GM10248 (cell line): ENCODE results near the gene SLC26A9.

ENCODE experiments used
- CTCF ChIA-PET: fragments of 300-600 bp; sonication (Branson Sonifier 250); formaldehyde crosslinking; extraction: SDS; loops from one replicate; lab custom pipeline; 2021; ENCODE audit warnings: antibody characterized with exemption; lab: Yijun Ruan, JAX
- POLR2A ChIA-PET: fragments of 350-650 bp; sonication (Branson Sonifier 250); formaldehyde crosslinking; extraction: SDS; loops from one replicate; lab custom pipeline; 2020; ENCODE audit warnings: antibody characterized with exemption; lab: Yijun Ruan, JAX
- DNase-seq: peaks from one replicate; pipeline ENCODE4 v3.0.0; 2012; ENCODE audit errors: extremely low spot score
- TF ChIP-seq, protein P1 (sequence below): IDR thresholded peaks from 2 replicates; pipeline ENCODE4 v1.5.1; 2012; ENCODE audit warnings: mild to moderate bottlenecking, low read depth; ENCODE audit errors: extremely low read depth, missing control alignments, control extremely low read depth

Gene SLC26A9

DNA sequence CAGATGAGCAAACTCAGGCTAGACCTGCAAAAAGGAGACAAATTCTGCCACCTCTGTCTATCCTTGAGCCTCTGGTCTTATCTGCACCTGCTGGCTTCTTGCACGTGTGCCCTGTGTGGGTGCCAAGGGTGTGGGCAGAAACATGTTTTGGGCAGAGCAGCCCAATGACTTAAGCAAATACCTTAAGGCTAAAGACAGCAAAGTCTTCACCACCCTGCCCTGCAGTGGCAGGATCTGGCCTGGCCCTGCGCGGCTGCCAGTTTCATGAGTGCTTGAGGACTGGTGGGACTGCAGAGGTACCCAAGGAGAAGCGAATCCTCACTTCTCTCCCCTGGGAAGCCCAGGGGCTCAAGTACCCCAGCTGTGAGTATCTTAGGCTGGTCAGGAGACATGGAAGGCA, 3.8 kb upstream of the SLC26A9 start:
- ChIA-PET CTCF (interaction anchor here (0.8 to 3.0 kb wide), 3 partner anchors 30 to 288 kb away, joined by 3 to 11 read pairs (median 3); no protein-coding TSS in a partner anchor), POLR2A (no interaction called here)
- no peak for DNase-seq
- TF ChIP-seq, protein P1, sequence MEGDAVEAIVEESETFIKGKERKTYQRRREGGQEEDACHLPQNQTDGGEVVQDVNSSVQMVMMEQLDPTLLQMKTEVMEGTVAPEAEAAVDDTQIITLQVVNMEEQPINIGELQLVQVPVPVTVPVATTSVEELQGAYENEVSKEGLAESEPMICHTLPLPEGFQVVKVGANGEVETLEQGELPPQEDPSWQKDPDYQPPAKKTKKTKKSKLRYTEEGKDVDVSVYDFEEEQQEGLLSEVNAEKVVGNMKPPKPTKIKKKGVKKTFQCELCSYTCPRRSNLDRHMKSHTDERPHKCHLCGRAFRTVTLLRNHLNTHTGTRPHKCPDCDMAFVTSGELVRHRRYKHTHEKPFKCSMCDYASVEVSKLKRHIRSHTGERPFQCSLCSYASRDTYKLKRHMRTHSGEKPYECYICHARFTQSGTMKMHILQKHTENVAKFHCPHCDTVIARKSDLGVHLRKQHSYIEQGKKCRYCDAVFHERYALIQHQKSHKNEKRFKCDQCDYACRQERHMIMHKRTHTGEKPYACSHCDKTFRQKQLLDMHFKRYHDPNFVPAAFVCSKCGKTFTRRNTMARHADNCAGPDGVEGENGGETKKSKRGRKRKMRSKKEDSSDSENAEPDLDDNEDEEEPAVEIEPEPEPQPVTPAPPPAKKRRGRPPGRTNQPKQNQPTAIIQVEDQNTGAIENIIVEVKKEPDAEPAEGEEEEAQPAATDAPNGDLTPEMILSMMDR, result no peak

DNA sequence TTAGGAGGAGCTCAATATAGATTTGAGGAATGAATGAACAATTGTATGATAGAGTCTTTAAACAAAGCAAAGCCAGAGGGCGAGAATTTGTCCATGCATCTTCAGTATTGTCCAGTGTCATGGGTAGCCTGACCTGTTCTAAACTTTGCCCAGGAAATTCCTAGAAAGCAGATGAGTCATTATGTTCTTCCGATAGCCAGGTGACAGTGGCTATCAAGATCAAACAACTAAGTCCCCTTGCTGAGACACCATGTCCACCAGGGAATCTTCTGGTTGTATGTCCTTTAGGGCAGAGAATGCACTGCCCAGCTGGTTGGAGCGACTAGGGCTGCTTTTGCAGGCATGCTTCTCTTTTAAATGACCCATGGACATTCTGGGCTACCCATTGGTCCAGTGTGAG, 1.8 kb upstream of the SLC26A9 start:
- TF ChIP-seq, protein P1, result no peak
- no peak for DNase-seq
- CTCF ChIA-PET, result no interaction called here
- POLR2A ChIA-PET, result no interaction called here

DNA sequence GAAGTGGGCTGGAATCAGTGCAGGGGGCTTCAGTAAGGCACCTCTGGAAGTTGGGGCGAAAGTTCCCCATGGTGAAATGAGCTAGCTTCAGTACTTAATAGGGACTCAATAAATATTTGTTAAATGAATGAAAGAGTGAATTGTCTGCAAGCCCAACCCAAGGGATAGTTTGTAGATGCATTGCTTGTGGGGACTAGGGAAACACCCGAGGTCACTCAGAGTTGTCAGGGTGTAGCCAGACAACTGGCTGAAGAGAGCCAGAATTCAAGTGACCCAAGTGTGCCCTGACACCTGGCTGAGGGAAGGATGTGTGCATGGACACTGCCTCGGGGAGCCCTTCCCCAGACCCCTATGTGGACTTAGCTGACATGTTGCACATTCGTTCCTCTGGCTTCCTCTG, 1.3 kb upstream of the SLC26A9 start:
- DNase-seq, result no peak
- CTCF ChIA-PET, result no interaction called here
- POLR2A ChIA-PET, result no interaction called here
- TF ChIP-seq, protein P1, result no peak

DNA sequence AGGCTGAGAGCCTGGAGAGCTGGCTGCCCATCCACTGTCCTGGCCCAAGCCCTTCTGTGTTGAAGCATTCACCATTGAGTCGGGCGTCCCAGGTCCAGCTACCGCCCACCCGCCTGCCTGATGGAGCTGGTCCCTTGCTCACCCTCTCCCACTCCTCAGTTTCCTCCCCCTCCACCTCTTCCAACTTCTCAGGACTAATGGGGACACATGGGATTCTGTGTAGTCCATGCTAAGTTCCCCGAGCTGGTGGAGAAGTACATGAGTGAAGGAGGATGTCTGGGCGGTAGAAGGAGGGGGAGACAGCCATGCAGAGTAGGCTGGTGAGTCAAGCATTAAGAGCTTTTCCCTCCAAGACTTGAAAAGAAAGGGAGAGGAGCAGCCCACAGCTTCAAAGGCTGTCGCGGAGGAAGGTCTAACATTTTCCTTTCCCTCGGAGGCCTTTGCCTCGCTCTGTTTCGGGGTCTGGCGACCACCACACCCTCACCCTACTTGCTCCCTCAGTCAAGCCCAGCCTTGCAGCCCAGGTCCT, 561 bp downstream of the SLC26A9 start:
- TF ChIP-seq, protein P1, result no peak
- no peak for DNase-seq
- ChIA-PET POLR2A (no interaction called here), CTCF (interaction anchor here (2.0 kb wide), 2 partner anchors 24 to 35 kb away, joined by 8 to 9 read pairs; no protein-coding TSS in a partner anchor)

- ChIA-PET POLR2A (interaction anchor here (0.7 kb wide), 1 partner anchor 418 kb away, joined by 3 read pairs; no protein-coding TSS in a partner anchor), CTCF (interaction anchor here (1.6 to 1.8 kb wide), 2 partner anchors 11 to 19 kb away, joined by 3 to 4 read pairs; no protein-coding TSS in a partner anchor)
- TF ChIP-seq, protein P1, result no peak
- no peak for DNase-seq
Observed at GRCh38 chr1:205940710-205941109, 2.5 kb downstream of the SLC26A9 start.

GRCh38 chr1:205939690-205940330, 3.4 kb downstream of the SLC26A9 start:
- CTCF ChIA-PET, result interaction anchor here (1.2 to 1.8 kb wide), 3 partner anchors 11 to 38 kb away, joined by 3 to 4 read pairs (median 4); no protein-coding TSS in a partner anchor
- DNase-seq, result no peak
- TF ChIP-seq, protein P1, result no peak
- POLR2A ChIA-PET, result no interaction called here
